GM19372 (cell line): Measurements from ENCODE around the gene CPT1B.
"Not testable (repeated sequence)": the region's sequence is repeated elsewhere in the genome, so short reads cannot be mapped to it uniquely, and the experiment has no call there.

ENCODE experiments used
- ATAC-seq: cut with Tn5 transposase; IDR thresholded peaks from one replicate; pipeline ENCODE4 v1.9.1; 2021; ENCODE audit warnings: mild to moderate bottlenecking, low read depth, moderate library complexity; ENCODE audit not compliant: unreplicated experiment

The CPT1B gene

GRCh38 chr22:50520826-50521453 lies 57.3 kb downstream of the CPT1B start:
- ATAC-seq: no peak

DNA sequence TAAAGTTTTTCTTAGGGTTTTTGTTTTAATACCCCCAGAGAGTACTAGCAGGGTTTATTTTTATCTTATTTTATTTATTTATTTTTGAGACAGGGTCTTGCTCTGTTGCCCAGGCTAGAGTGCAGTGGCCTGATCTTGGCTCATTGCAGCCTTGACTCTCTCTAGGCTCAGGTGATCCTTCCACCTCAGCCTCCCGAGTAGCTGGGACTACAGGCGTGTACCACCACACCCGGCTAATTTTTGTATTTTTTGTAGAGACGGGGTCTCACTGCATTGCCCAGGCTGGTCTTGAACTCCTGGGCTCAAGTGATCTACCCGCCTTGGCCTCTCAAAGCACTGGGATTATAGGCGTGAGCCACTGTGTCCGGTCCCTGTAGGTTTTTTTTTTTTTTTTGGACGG lies 58.0 kb downstream of the CPT1B start:
- not testable (repeated sequence) for ATAC-seq

- ATAC-seq: no peak
Measured at GRCh38 chr22:50519151-50519550, 59.1 kb downstream of the CPT1B start.
